Measurements from ENCODE around the gene FAM193B.

FAM193B gene

DNA sequence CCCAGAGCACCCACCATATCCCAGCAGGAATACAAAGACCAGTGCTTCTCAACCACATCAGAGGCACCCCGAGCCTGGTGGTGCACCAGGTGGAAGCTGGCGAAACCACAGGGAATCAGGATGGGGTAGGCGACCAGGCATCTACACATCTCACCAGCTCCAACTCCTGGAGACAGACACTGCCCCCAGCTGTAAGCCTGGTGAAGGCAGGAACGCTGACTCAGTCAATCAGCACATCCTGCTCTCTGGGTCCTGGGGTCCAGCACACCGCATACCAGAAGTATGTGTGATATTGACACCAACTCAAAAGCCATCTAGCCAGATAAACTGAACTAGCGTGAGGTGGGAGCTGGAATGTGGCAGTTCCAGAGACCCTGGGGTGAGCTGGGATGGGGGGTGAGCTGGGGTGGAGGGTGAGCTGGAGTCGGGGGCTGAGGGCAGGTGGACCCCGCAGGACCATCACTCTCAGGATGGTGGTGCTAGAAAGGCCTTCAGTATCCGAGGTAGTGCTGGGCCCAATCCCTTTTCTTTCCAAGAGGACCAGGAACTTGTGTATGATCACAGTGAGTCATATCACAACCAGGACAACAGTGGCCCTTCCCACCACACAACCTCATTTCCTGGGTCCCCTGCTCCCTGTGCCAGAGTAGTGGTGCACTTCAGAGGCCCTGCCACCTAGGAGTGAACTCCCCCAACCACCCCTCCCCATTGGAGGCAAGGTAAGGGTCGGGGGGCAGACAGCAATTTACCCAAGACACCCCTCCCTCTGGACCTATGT, 83.4 kb downstream of the FAM193B start:
- Histone ChIP-seq H3K27ac (ENCODE audit: low read length) (no peak overlapping the region), H3K27me3 (ENCODE audit: control insufficient read depth, insufficient read depth, low read length) (no peaks in the 10 kb centered on the region), H3K4me3 (ENCODE audit: low read length) (no peak overlapping the region), H3K4me1 (ENCODE audit: control insufficient read depth, insufficient read depth, low read length) (peaks cover 27% of the 10 kb centered on the region), H3K36me3 (ENCODE audit: control insufficient read depth, insufficient read depth, low read length) (peaks cover 44% of the 10 kb centered on the region), H3K9me3 (ENCODE audit: control insufficient read depth, insufficient read depth, low read length) (no peaks in the 10 kb centered on the region)
- DNase-seq (ENCODE audit: low read depth, low spot score): no peak
- WGBS (ENCODE audit: insufficient coverage, insufficient read length): no CpG with 5 or more reads among the region's 10 CpGs

Data from iPS DF 6.9 (cell line).